HL-60 (cell line): ENCODE results near the gene EEF1B2.

ENCODE experiments used
- DNase-seq, 2 experiments: peaks; one replicate each; pipeline ENCODE4 v3.0.0-alpha.2; 2010 to 2020; ENCODE audit warnings: low read depth in 1 of 2, low spot score in 1 of 2
- H3K27ac ChIP-seq: fragments of 250-450 bp; sonication (Bioruptor Pico); replicated peaks from 2 replicates; pipeline ENCODE4 v1.5.1; 2020; ENCODE audit warnings: mild to moderate bottlenecking, moderate library complexity
- H3K27me3 ChIP-seq: fragments of 250-450 bp; sonication (Bioruptor Pico); 2 replicates; pipeline ENCODE4 v1.5.1; 2021; ENCODE audit warnings: mild to moderate bottlenecking, moderate library complexity; ENCODE audit not compliant: insufficient read depth, poor library complexity, severe bottlenecking
- H3K4me3 ChIP-seq: replicated peaks from 2 replicates; pipeline ENCODE4 v1.5.1; 2011; ENCODE audit warnings: mild to moderate bottlenecking, control low read depth, low read length; ENCODE audit not compliant: insufficient read depth
- GABPA ChIP-seq: IDR thresholded peaks from 2 replicates; pipeline ENCODE4 v1.6.1; 2012; ENCODE audit warnings: low read depth
- POLR2AphosphoS5 ChIP-seq: IDR thresholded peaks from 2 replicates; pipeline ENCODE4 v1.6.1; 2012; ENCODE audit warnings: low read depth
- SPI1 ChIP-seq: IDR thresholded peaks from 2 replicates; pipeline ENCODE4 v1.6.1; 2012; ENCODE audit warnings: low read depth, mild to moderate bottlenecking, borderline replicate concordance
- TF ChIP-seq, protein P1 (sequence below): IDR thresholded peaks from one replicate; pipeline ENCODE4 v1.5.1; 2011; ENCODE audit warnings: low read length, control low read depth, inconsistent platforms; ENCODE audit not compliant: insufficient read depth
- TF ChIP-seq, protein P2 (sequence below): IDR thresholded peaks from 2 replicates; pipeline ENCODE4 v1.6.1; 2012; ENCODE audit warnings: low read depth; ENCODE audit not compliant: insufficient replicate concordance

The EEF1B2 gene

DNA sequence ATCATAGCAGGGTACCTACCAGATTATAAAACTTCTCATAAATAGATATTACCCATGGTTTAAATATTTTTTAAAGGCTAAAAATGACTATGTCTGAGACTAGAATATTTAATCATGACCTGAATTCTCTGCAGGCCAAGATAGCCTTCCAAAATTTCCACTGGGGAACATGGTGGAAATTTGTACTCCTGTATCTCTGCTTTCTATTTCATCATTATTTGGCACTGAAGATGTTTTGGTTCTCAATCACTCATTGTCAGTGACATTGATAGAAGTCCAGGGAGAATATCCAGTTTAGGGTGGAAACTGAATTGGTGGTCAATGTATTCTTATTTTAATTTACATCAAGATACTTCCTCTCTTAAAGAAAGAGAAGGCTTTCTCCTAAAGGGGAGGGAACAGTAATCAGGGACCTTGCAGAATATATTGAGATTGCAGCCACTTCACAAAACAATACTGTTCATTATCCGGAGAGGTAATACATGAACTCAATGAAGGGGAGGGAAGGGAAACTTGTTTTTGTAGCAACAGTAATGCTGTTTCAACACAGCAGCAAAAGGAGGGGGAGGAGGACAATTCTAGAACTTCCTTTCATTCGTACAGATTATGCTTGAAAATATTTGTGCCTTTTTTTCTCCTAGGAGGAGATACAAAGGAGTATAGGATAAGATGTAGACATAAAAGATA, 34.1 kb downstream of the EEF1B2 start:
- no peak overlapping the region for H3K27ac ChIP-seq
- no peak for DNase-seq
- H3K27me3 ChIP-seq = peaks cover 2% of the 10 kb centered on the region
- TF ChIP-seq SPI1 = no peak
- TF ChIP-seq, protein P1, sequence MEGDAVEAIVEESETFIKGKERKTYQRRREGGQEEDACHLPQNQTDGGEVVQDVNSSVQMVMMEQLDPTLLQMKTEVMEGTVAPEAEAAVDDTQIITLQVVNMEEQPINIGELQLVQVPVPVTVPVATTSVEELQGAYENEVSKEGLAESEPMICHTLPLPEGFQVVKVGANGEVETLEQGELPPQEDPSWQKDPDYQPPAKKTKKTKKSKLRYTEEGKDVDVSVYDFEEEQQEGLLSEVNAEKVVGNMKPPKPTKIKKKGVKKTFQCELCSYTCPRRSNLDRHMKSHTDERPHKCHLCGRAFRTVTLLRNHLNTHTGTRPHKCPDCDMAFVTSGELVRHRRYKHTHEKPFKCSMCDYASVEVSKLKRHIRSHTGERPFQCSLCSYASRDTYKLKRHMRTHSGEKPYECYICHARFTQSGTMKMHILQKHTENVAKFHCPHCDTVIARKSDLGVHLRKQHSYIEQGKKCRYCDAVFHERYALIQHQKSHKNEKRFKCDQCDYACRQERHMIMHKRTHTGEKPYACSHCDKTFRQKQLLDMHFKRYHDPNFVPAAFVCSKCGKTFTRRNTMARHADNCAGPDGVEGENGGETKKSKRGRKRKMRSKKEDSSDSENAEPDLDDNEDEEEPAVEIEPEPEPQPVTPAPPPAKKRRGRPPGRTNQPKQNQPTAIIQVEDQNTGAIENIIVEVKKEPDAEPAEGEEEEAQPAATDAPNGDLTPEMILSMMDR = no peak
- TF ChIP-seq, protein P2, sequence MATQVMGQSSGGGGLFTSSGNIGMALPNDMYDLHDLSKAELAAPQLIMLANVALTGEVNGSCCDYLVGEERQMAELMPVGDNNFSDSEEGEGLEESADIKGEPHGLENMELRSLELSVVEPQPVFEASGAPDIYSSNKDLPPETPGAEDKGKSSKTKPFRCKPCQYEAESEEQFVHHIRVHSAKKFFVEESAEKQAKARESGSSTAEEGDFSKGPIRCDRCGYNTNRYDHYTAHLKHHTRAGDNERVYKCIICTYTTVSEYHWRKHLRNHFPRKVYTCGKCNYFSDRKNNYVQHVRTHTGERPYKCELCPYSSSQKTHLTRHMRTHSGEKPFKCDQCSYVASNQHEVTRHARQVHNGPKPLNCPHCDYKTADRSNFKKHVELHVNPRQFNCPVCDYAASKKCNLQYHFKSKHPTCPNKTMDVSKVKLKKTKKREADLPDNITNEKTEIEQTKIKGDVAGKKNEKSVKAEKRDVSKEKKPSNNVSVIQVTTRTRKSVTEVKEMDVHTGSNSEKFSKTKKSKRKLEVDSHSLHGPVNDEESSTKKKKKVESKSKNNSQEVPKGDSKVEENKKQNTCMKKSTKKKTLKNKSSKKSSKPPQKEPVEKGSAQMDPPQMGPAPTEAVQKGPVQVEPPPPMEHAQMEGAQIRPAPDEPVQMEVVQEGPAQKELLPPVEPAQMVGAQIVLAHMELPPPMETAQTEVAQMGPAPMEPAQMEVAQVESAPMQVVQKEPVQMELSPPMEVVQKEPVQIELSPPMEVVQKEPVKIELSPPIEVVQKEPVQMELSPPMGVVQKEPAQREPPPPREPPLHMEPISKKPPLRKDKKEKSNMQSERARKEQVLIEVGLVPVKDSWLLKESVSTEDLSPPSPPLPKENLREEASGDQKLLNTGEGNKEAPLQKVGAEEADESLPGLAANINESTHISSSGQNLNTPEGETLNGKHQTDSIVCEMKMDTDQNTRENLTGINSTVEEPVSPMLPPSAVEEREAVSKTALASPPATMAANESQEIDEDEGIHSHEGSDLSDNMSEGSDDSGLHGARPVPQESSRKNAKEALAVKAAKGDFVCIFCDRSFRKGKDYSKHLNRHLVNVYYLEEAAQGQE = no peak
- TF ChIP-seq GABPA = no peak
- H3K4me3 ChIP-seq = no peak overlapping the region

DNA sequence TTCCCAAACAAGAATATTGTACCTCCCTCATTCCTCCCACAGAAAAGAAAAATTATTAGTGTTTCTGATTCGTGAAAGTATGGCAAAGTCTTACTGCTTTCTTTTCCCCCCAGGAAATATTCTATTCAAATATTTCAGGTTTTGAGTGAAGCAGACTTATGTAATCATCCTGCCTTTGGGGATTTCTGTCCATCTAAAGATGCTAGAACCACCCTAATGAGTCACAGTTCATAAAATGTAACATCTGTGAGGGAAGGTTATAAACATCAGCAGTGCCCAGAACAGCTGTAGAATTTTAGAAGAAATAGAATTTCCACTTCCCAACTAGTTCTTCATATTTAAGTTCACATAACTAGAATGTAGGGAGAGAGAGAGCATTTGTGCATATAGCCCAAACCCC, 39.0 kb downstream of the EEF1B2 start:
- DNase-seq = no peak
- H3K27ac ChIP-seq = no peak overlapping the region
- H3K27me3 ChIP-seq = peaks cover 2% of the 10 kb centered on the region
- TF ChIP-seq POLR2AphosphoS5 = no peak
- TF ChIP-seq, protein P2 = no peak
- TF ChIP-seq, protein P1 = no peak
- no peak for TF ChIP-seq GABPA
- H3K4me3 ChIP-seq = no peak overlapping the region

DNA sequence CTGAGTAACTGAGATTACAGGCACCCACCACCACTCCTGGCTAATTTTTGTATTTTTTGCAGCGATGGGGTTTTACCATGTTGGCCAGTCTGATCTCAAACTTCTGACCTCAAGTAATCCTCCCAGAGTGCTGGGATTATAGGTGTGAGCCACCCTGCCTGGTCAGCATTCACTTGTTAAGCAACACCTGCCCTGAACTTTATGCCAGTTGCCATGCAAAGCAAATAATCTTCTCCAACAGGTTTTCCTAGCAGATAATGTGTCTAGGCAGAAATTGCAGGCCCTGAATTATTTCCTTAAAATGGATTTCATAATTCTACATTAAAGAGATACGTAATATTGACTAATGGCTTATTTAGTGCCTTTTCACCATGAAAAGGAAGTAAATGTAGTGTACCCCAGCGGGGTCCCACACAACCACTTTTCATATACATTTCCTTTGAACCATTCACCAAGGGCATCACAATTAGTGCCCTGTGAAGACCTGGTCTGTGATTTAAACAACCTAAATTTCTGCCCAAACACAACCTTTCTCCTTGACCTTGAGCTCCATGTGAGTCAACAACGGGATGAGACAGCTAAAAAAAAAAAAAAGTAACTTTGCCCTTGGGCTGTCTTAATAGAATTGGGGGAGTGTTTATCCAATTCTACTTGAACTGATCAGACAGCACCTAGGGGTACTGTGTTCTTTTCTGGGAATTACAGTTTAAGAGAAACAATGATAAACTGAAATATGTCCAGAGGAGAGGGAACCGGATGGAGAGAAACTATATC, 41.6 kb downstream of the EEF1B2 start:
- Histone ChIP-seq H3K27ac (no peak overlapping the region), H3K27me3 (peaks cover 2% of the 10 kb centered on the region), H3K4me3 (no peak overlapping the region)
- DNase-seq = no peak
- TF ChIP-seq SPI1 (no peak), POLR2AphosphoS5 (no peak), GABPA (no peak)
- TF ChIP-seq, protein P2 = no peak
- TF ChIP-seq, protein P1 = no peak
